NT2/D1 (cell line): ENCODE data around the gene TMOD4.

Experiments used
- DNase-seq: peaks from one replicate; pipeline ENCODE4 v3.0.0-alpha.2; 2011; ENCODE audit warnings: low read depth, low spot score
- H3K27me3 ChIP-seq: 2 replicates; pipeline ENCODE4 v1.6.0; 2011; ENCODE audit warnings: mild to moderate bottlenecking; ENCODE audit not compliant: insufficient read length, insufficient read depth
- H3K36me3 ChIP-seq: 2 replicates; pipeline ENCODE4 v1.6.1; 2011; ENCODE audit warnings: mild to moderate bottlenecking, low read length, mixed read lengths; ENCODE audit not compliant: insufficient read depth, insufficient read length
- H3K4me1 ChIP-seq: 2 replicates; pipeline ENCODE4 v1.5.1; 2011; ENCODE audit not compliant: insufficient read depth, insufficient read length
- H3K4me3 ChIP-seq: 2 replicates; pipeline ENCODE4 v1.5.1; 2011; ENCODE audit warnings: low read depth; ENCODE audit not compliant: insufficient read length
- H3K9ac ChIP-seq: 2 replicates; pipeline ENCODE4 v1.6.0; 2011; ENCODE audit warnings: low read depth; ENCODE audit not compliant: insufficient read length
- H3K9me3 ChIP-seq: 2 replicates; pipeline ENCODE4 v1.5.1; 2011; ENCODE audit warnings: mild to moderate bottlenecking, low read length; ENCODE audit not compliant: insufficient read depth
- SUZ12 ChIP-seq: IDR thresholded peaks from 2 replicates; pipeline ENCODE4 v1.6.1; 2011; ENCODE audit not compliant: insufficient read length, insufficient read depth; ENCODE audit errors: extremely low read depth
- YY1 ChIP-seq: IDR thresholded peaks from 2 replicates; pipeline ENCODE4 v1.6.1; 2011; ENCODE audit not compliant: insufficient read length, insufficient read depth
- ZNF274 ChIP-seq: IDR thresholded peaks from 2 replicates; pipeline ENCODE4 v1.6.1; 2011; ENCODE audit warnings: mild to moderate bottlenecking, low read depth, low read length

Gene TMOD4

GRCh38 chr1:151135433-151136385 lies 40.1 kb downstream of the TMOD4 start:
- no peak overlapping the region for H3K4me3 ChIP-seq
- no peak overlapping the region for H3K9ac ChIP-seq
- H3K4me1 ChIP-seq = peaks cover 23% of the 10 kb centered on the region
- peaks cover 61% of the 10 kb centered on the region for H3K36me3 ChIP-seq
- no peak for DNase-seq
- no peak for TF ChIP-seq SUZ12
- no peak for TF ChIP-seq YY1
- no peak for TF ChIP-seq ZNF274
- no peaks in the 10 kb centered on the region for H3K9me3 ChIP-seq
- no peaks in the 10 kb centered on the region for H3K27me3 ChIP-seq

GRCh38 chr1:151134991-151135390 lies 40.8 kb downstream of the TMOD4 start:
- no peak overlapping the region for H3K4me3 ChIP-seq
- H3K9ac ChIP-seq = no peak overlapping the region
- H3K36me3 ChIP-seq = peaks cover 56% of the 10 kb centered on the region
- H3K27me3 ChIP-seq = no peaks in the 10 kb centered on the region
- H3K9me3 ChIP-seq = no peaks in the 10 kb centered on the region
- DNase-seq = no peak
- TF ChIP-seq ZNF274 (no peak), YY1 (no peak), SUZ12 (no peak)
- H3K4me1 ChIP-seq = peaks cover 23% of the 10 kb centered on the region

- no peak for TF ChIP-seq ZNF274
- no peak for TF ChIP-seq YY1
- TF ChIP-seq SUZ12 = no peak
- H3K4me1 ChIP-seq = peaks cover 23% of the 10 kb centered on the region
Observed at GRCh38 chr1:151134396-151134795, 41.4 kb downstream of the TMOD4 start.

DNA sequence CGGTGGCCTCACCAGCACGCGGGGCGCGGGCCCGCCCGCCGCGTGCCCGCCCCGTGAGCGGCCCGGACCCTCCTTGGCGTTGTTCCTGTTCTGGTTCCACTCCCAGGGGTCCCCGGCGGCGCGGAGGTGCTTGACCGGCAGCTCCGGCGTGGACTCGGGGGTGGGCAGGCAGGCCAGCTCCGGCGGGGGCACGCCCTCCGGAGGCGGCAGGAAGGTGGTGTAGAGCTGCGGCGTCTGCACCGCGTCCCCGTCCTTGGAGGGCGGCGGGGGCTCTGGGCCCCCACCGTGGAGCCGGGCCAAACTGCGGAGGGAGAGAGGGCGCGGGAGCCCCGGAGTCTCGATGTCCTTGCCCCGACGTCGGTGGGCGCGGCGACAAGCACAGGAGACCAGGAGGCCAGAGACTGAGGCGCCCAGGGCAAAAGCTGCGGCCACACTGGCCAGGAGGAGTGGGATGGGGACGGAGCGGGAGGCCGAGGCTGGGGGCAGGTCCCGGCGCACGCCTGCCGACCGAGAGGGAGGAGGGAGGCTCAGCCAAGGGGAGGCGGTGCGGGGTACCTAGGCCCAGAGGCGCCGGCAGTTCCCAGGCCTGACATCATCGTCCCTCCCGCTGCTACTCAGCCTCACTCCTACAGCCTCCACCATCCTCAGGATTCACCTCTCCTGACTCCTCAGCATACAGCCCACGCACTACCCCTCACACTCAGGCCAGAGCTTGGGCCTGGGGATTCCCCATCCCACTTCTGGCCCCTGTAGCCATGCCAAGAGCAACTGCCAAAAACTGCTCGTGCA lies 42.6 kb downstream of the TMOD4 start:
- no peak for DNase-seq
- Histone ChIP-seq H3K4me1 (peaks cover 25% of the 10 kb centered on the region), H3K27me3 (no peaks in the 10 kb centered on the region), H3K9ac (peak overlapping the region; percentile 50), H3K36me3 (peaks cover 42% of the 10 kb centered on the region), H3K9me3 (no peaks in the 10 kb centered on the region), H3K4me3 (no peak overlapping the region)
- no peak for TF ChIP-seq YY1
- TF ChIP-seq SUZ12 = no peak
- no peak for TF ChIP-seq ZNF274

More at GRCh38 chr1:151134396-151134795, 41.4 kb downstream of the TMOD4 start:
- Histone ChIP-seq H3K9me3 (no peaks in the 10 kb centered on the region), H3K27me3 (no peaks in the 10 kb centered on the region), H3K4me3 (no peak overlapping the region), H3K36me3 (peaks cover 50% of the 10 kb centered on the region), H3K9ac (no peak overlapping the region)
- DNase-seq = no peak

DNA sequence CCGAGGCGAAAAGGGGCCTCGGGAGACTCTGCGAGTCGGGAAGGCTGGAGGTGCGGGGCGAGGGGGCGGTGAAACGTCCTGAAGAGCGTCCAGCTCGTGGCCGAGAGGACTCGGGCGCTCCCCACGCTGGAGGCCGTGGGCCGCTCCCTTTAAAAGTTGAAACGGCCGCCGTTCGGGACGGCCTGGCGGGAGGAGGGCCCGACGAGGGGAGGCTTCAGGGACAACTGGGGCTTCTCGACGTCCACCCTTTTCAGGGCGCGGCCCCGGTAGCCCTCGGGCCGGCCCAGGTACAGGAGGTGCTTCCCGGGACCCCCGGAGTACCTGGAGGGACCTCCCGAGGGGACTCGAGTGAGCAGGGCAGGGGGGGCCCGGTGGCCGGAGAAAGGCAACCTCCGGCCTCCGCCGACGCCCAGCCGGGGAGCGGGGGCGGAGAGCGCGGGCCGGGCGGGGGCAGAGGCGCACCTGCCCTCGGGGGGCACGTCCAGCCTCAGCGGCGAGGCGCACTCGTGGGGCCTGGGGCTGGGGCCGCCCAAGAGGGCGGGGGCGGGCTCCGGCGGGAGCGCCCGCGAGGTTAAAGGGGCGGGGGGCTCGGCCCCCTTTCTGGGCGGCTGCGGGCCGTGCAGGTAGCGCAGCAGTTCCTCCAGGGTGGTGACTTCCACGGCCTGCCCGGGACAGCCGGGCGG lies 43.3 kb downstream of the TMOD4 start:
- H3K9me3 ChIP-seq = no peaks in the 10 kb centered on the region
- H3K27me3 ChIP-seq = no peaks in the 10 kb centered on the region
- H3K9ac ChIP-seq = peak overlapping the region; percentile 80
- H3K4me1 ChIP-seq = peaks cover 19% of the 10 kb centered on the region
- peaks cover 36% of the 10 kb centered on the region for H3K36me3 ChIP-seq
- TF ChIP-seq YY1 = no peak
- TF ChIP-seq SUZ12 = no peak
- TF ChIP-seq ZNF274 = no peak
- H3K4me3 ChIP-seq = no peak overlapping the region
- DNase-seq = no peak

DNA sequence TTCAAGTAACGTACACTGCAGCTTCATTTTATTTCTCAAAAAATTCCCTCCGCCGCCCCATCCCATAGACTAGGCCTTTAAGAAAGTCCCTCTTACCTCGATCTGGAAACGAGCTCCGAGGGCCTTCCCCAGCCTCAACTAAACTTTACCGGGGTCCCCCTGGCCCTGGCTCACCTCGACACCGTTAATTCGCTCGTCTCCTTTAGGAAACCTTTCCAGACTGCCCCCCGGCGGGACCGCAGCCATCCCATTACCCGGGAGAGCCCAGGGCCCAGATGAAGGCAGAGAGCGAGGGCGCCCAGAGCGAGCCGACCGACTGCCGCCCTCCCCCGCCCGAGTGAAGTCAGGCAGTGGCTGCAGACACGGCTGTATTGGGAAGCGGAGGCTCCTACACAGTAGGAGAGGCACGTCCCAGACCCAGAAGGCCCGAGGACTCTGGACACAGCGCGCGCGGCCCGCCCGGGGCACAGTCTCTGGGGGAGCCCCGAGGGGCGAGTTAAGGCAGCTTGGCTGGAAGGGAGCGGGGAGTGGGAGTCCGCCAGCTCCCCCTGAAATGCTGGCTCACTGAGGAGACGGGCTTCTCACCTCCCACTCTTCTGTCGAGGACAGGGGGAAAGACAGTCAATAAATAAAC lies 44.0 kb downstream of the TMOD4 start:
- Histone ChIP-seq H3K4me3 (peak overlapping the region; percentile 44), H3K9ac (peak overlapping the region; percentile 80), H3K36me3 (peaks cover 33% of the 10 kb centered on the region), H3K4me1 (peaks cover 18% of the 10 kb centered on the region), H3K9me3 (no peaks in the 10 kb centered on the region), H3K27me3 (no peaks in the 10 kb centered on the region)
- TF ChIP-seq YY1 = no peak
- no peak for TF ChIP-seq SUZ12
- no peak for TF ChIP-seq ZNF274
- no peak for DNase-seq
